ENCODE results near the gene TAS1R3.

TAS1R3 gene

DNA sequence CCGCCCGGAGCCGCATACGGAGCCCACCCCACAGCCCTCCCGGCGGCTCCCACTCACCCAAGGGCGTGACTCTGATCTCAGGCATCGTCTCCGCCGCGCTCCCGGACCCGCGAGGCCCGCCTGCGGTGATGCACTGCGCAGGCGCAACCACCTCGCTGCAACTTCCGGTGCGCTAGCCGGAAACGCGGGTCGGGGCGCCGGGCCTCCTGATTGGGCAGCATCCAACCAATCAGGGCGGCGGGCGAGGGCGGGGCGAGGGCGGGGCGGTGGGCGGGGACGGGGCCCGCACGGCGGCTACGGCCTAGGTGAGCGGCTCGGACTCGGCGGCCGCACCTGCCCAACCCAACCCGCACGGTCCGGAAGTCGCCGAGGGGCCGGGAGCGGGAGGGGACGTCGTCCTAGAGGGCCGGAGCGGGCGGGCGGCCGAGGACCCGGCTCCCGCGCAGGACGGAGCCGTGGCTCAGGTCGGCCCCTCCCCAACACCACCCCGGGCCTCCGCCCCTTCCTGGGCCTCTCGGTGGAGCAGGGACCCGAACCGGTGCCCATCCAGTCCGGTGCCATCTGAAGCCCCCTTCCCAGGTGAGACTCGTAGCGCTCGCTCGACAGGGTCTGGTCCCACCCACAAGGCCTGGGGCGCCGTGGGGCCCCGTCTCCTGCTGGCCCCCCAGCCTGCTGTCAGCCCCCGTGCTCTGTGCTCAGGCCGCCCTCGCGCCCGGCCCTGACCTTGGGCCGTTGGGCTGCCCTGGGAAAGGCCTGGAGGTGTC, 6.4 kb upstream of the TAS1R3 start, which contains the start of the genes CPTP and INTS11:
CPTP (plus strand) TSS at position 279 of the 764 bp plus-strand sequence. CDS start 2,109 bp downstream, outside the sequence.
INTS11 (minus strand) TSS at position 137 of the 764 bp plus-strand sequence; CDS start at position 85, 52 bp downstream.
- no peak for DNase-seq

DNA sequence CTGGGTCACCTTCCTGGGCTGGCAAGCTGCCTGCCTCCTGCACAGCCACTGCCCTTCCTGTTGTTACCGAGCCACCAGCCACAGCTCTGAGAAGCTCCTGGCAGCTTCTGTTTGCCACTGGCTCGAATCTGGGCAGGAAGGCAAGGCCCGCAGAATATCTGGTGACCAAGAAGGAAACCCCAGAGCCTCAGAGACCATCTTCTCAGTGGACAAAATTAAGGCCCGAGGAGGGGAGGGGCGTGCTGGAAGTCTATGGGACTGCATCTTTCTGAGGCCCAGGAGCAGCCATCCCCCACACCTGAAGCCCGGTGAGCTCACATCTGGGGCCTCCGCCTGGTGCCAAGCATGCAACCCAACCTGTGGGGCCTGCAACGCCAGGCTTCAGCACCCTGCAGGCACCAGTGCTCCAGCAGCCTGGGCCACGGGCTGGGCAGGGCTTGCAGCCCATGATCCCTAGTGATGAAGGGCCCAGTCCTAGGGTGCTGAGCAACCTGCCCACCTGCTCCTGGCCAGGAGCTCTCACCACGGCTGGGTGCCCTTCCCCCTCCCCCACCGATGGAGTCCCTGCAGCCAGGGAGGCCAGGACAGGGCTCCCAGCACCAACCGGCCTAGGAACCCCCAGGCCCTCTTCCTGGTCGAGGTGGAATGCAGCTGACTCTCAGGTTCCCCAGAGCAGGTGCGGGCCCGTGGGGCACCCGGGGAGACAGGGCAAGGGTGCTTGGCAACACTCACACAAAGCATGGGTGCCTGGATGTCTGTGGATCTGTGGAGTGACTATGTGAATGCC, 5.6 kb upstream of the TAS1R3 start:
- no peak for DNase-seq

DNA sequence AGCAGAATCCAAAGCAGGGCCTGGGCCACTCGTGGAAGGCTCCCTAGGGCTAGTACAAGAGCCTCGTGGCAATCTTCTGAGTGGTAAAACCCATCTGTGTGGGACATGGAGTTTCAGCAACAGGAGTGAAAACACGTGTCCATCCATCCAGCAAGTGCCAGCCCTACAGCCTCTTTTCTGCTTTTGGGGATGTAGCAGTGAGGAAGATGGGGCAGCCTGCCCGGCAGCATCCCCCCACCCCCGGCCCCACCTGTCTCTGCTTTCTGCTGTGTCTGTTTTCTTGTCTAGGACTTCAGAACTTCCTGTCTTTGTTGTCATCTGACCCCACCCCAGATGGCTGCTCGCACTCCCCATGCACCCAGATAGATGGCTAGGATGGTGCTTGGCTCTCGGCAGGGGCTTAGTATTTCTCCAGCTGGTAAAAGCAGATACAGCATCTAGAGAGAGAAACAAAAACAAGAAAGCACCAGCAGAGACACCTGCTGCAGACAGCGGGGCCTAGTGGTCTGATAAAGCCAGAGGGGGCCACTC, 4.9 kb upstream of the TAS1R3 start:
- DNase-seq: no peak

DNA sequence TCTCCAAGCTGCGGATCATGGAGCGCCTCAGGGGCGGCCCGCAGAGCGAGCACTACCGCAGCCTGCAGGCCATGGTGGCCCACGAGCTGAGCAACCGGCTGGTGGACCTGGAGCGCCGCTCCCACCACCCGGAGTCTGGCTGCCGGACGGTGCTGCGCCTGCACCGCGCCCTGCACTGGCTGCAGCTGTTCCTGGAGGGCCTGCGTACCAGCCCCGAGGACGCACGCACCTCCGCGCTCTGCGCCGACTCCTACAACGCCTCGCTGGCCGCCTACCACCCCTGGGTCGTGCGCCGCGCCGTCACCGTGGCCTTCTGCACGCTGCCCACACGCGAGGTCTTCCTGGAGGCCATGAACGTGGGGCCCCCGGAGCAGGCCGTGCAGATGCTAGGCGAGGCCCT, 3.8 kb upstream of the TAS1R3 start:
- no peak for DNase-seq

DNA sequence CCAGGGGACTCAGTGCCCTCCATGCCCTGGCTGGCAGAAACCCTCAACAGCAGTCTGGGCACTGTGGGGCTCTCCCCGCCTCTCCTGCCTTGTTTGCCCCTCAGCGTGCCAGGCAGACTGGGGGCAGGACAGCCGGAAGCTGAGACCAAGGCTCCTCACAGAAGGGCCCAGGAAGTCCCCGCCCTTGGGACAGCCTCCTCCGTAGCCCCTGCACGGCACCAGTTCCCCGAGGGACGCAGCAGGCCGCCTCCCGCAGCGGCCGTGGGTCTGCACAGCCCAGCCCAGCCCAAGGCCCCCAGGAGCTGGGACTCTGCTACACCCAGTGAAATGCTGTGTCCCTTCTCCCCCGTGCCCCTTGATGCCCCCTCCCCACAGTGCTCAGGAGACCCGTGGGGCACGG, 2.8 kb upstream of the TAS1R3 start:
- DNase-seq: no peak

DNA sequence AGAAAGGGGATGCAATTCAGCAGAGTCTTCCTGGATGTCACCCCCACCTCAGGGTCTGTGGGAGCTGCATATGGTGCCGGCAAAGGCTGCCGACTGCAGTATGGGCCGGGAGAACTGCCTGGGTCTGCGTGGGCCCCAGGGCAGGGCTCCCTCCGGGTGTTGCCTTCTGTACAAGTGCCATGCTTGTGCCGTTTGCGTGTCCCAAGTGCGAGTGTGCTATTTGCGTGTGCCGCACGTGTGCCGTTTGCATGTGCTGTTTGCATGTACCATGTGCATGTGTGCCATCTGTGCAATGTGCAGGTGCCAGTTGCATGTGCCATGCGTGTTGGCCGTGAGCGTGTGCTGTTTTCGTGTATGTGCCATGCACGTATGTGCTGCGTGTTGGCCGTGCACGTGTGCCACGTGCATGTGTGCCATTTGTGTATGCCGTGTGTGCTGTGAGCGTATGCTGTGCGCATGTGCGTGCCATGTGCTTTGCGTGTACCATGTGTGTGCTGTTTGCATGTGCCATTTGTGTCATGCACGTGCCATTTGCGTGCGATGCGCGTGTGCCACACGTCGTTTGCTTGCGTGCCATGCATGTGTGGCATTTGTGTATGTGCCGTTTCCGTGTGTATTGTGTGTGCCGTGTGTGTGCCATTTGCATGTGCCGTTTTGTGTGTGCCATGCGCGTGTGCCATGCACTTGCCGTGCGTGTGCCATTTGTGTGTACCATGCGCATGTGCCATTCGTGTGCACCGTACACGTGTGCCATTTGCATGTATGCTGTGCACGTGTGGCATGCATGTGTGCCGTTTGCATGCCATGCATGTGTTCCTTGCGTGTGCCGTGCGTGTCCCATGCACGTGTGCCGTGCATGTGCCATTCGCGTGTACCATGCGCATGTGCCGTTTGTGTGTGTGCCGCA, 1.5 kb upstream of the TAS1R3 start:
- no peak for DNase-seq

DNA sequence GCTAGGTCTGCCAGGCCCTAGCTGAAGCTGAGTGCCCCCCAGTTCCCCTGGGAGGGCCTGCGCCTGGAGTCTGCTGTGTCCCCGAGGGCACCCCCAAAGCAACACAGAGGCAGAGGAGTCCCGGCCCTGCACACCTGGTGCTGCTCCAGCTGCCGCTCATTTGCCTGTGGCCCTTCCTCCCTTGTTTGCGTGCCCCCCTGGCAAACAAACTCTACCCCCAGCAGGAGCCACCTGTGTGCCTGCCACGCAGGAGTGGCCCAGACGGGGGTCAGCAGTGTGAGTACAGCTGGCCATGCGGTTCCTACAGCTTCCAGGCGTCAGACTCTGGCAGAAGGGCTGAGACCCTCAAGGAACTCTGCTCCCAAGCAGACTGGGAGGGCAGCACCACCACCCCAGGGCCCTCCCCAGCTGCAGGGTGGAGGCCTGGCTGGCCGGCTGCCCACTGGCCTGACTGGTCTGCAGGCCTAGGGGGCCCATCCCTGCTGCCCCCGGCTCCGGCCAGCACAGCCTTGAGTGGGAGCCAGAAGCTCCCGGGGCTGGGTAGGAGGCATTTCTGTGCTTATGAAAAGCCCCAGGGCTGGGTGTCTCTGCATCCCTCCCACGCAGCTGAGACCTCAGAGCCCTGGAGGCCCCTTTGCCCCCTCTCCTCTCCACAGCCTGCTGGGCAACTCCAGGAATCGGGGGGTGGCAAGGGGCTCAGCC, 563 bp upstream of the TAS1R3 start:
- DNase-seq: no peak

DNA sequence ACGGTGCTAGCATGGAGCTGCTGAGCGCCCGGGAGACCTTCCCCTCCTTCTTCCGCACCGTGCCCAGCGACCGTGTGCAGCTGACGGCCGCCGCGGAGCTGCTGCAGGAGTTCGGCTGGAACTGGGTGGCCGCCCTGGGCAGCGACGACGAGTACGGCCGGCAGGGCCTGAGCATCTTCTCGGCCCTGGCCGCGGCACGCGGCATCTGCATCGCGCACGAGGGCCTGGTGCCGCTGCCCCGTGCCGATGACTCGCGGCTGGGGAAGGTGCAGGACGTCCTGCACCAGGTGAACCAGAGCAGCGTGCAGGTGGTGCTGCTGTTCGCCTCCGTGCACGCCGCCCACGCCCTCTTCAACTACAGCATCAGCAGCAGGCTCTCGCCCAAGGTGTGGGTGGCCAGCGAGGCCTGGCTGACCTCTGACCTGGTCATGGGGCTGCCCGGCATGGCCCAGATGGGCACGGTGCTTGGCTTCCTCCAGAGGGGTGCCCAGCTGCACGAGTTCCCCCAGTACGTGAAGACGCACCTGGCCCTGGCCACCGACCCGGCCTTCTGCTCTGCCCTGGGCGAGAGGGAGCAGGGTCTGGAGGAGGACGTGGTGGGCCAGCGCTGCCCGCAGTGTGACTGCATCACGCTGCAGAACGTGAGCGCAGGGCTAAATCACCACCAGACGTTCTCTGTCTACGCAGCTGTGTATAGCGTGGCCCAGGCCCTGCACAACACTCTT, 1.1 kb downstream of the TAS1R3 start:
- no peak for DNase-seq

DNA sequence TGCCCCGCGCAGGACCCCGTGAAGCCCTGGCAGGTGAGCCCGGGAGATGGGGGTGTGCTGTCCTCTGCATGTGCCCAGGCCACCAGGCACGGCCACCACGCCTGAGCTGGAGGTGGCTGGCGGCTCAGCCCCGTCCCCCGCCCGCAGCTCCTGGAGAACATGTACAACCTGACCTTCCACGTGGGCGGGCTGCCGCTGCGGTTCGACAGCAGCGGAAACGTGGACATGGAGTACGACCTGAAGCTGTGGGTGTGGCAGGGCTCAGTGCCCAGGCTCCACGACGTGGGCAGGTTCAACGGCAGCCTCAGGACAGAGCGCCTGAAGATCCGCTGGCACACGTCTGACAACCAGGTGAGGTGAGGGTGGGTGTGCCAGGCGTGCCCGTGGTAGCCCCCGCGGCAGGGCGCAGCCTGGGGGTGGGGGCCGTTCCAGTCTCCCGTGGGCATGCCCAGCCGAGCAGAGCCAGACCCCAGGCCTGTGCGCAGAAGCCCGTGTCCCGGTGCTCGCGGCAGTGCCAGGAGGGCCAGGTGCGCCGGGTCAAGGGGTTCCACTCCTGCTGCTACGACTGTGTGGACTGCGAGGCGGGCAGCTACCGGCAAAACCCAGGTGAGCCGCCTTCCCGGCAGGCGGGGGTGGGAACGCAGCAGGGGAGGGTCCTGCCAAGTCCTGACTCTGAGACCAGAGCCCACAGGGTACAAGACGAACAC, 1.8 kb downstream of the TAS1R3 start:
- DNase-seq: no peak

DNA sequence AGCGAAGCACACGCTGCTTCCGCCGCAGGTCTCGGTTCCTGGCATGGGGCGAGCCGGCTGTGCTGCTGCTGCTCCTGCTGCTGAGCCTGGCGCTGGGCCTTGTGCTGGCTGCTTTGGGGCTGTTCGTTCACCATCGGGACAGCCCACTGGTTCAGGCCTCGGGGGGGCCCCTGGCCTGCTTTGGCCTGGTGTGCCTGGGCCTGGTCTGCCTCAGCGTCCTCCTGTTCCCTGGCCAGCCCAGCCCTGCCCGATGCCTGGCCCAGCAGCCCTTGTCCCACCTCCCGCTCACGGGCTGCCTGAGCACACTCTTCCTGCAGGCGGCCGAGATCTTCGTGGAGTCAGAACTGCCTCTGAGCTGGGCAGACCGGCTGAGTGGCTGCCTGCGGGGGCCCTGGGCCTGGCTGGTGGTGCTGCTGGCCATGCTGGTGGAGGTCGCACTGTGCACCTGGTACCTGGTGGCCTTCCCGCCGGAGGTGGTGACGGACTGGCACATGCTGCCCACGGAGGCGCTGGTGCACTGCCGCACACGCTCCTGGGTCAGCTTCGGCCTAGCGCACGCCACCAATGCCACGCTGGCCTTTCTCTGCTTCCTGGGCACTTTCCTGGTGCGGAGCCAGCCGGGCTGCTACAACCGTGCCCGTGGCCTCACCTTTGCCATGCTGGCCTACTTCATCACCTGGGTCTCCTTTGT, 2.6 kb downstream of the TAS1R3 start:
- no peak for DNase-seq

DNA sequence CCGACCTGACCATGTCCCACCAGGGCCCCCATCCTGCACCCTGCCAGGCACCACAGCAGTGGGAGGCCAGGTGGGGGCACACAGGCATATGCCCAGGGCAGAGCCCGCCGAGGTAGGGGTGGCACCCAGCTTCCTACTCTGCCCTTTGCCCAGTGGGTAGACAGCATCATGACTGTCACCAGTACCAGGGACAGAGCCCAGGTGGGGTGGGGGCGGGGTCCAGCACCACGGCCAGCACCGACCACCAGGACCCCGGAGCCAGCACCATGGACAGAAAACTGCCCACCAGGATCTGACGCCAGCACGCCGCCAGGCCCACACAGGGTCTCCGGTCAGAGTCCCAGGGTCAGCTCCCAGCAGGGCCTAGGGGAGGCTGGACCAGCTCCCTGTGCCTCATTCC, 3.8 kb downstream of the TAS1R3 start:
- DNase-seq: no peak

DNA sequence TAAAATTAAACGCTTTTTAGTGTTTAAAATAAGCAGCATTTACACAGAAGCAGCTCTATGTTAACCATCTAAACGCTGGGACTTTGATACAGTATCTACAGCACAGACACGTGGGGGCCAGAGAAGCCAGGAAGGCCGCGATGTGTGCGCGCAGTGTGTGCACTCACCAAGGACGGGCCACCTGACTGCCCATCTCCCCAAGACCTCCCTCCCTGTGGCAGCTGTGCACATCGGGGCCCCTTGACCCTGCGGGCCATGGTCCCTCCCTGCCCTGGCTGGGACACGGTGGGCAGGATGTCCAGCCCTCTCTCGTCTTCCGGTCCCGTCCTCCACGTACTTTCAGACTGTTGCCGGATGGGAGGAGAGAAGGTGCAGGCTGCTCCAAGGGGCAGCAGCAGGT, 4.2 kb downstream of the TAS1R3 start:
- DNase-seq: no peak

DNA sequence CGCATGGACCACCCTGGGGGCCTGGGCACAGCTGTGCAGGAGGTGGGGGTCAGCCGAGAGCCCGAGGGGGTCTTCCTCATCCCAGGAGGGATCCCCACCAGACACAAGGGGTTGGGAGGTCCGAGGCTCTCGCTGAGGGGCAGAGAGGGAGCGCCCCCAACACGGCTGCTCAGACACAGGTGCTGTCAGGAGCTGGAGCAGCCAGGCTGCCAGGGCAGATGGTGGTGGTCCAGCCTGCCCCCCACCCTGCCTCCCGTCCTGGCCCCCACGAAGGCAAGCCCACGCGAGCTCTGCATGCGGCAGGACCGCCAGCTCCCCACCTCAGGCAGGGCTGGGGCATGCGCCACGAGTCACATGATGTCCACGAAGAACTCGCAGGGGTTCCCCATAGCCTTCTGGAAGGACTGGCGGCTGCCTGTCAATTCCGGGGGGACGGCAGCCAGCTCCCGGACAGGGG, 4.7 kb downstream of the TAS1R3 start:
- no peak for DNase-seq

DNA sequence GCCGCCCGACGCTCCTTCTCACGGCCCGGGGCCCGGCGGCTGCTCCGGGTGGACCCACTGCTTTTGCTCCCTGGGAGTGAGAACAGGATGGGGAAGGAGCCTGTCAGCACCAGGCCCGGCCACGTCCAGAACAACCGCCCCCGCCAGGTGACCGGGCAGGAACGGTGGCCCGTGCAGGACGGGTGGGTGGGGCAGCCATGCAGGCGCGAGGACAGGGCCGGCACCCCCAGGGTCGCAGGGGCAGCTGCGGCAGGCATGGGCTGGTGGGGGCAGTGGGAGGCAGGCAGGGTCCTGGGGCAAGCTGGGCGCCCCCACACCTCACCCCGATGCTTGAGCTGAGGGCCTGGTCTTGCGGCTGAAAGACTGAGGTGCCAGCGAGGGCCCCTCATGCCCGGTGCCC, 5.4 kb downstream of the TAS1R3 start:
- no peak for DNase-seq

DNA sequence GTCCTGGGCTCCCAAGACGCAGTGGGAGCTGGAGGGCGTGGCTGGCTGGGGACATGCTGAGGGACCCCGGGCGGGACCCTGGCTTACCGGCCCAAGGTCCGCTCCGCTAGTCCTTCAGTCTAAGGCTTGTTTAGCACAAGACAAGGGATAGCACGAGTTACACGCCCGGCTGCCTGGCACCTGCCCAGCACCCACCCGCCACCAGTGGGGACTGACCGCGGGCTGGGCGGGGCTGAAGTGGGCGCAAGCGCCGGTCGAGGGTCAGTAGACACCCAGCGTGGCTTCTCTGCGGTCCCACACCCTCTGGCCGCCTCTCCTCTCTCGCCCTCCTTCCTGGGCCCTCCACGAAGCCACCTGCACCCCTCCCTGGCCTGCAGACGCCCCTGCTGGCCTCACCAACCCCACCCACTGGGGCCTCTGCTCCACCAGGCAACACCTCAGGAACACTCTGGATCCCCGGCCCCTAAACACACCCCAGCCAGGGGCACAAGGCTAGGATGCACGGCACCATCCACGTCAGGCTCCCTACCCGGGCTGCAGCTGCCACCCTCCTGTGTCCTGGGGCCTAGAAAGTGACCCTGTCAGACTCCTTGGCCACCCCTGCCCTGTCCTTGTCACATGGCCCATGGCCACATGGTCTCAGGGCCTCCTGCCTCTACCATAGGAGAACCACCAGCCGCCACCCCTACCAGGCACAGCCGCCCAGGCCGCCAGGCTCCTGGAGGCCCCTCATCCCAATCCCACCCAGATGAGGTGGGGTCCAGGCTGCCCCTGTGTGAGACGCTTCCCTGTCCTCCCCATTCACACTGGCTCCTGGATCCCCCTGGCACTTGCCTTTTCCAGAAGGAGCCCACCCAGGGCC, 6.1 kb downstream of the TAS1R3 start:
- DNase-seq: no peak

DNA sequence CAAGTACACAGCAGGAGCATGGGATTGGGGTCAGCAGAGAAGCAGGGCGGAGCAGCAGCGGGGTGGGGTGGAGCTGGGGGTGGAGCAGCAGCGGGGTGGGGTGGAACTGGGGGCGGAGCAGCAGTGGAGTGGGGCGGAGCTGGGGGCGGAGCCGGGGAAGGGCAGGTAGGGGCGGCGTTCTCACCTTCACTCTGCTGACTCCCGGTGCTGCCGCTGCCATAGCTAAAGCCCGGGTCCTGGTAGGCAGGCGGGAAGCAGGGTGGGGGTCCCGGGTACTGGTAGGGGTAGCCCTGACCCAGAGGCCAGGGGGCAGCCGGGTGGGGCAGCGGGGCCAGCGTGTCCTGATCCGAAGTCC, 6.7 kb downstream of the TAS1R3 start:
- DNase-seq: no peak

DNA sequence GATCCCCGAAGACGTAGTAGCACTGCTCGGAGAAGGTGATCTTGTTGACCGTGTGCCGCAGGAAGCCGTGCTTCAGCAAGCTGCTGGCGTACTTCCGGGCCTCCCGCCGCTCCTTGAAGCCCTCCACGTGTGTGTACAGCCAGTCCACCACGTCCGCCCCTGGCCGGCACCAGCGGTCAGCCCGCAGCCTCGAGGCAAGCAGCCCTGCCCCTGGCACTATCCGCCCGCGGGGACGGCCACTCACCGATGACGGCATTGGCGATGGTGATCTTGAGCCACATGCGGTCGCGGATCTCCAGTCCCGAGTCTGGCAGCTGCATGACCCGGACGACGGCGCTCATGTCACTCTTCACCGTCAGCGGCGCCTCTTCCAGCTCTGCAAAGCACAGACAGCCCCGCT, 7.2 kb downstream of the TAS1R3 start:
- DNase-seq: no peak

DNA sequence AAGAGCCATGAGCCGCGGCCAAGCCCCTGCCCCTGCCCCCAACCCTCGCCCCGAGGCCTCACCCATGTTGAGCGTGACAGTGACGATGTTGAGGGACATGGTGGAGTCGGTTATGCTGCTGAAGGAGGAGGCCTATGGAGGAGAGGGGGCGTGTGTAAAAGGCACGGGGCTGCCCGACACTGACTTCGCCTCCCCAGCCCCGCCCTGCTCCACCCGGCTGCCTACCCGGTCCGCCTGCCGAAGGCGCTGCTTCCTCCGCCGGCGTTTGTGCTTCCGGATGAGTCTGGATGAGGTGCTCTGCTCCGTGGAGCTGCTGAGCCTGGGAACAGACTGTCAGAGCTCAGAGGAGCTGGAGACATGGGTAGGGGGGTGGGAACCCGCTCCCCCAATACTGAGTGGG, 9.1 kb downstream of the TAS1R3 start:
- no peak for DNase-seq
